GM10266 (cell line): ENCODE data around the gene ARF6.
"Not testable (repeated sequence)": the region's sequence is repeated elsewhere in the genome, so short reads cannot be mapped to it uniquely, and the experiment has no call there.

Experiments
- DNase-seq: peaks from one replicate; pipeline ENCODE4 v3.0.0; 2012; ENCODE audit errors: extremely low spot score
- TF ChIP-seq, protein P1 (sequence below): IDR thresholded peaks from 2 replicates; pipeline ENCODE4 v1.5.1; 2012; ENCODE audit warnings: mild to moderate bottlenecking, low read depth; ENCODE audit not compliant: control insufficient read depth, insufficient read depth; ENCODE audit errors: missing control alignments

Gene ARF6

DNA sequence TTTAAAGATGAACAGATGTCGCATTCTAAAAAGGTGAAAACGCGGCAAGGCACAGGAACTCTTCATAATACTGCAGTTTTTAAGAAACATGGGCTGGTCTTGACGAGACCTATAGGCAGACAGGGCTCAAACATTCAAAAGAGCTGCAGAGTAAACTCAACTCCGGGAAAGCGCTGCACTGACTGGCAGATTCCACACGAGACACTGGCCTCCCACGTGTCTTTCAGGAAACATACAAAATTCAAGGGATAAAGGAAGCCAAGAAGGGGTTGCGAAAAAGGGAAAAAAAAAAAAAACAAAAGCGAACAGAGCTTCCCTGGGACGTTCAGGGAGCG lies 614 bp upstream of the ARF6 start:
- peak; percentile 74 for DNase-seq
- TF ChIP-seq, protein P1, sequence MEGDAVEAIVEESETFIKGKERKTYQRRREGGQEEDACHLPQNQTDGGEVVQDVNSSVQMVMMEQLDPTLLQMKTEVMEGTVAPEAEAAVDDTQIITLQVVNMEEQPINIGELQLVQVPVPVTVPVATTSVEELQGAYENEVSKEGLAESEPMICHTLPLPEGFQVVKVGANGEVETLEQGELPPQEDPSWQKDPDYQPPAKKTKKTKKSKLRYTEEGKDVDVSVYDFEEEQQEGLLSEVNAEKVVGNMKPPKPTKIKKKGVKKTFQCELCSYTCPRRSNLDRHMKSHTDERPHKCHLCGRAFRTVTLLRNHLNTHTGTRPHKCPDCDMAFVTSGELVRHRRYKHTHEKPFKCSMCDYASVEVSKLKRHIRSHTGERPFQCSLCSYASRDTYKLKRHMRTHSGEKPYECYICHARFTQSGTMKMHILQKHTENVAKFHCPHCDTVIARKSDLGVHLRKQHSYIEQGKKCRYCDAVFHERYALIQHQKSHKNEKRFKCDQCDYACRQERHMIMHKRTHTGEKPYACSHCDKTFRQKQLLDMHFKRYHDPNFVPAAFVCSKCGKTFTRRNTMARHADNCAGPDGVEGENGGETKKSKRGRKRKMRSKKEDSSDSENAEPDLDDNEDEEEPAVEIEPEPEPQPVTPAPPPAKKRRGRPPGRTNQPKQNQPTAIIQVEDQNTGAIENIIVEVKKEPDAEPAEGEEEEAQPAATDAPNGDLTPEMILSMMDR, result no peak

DNA sequence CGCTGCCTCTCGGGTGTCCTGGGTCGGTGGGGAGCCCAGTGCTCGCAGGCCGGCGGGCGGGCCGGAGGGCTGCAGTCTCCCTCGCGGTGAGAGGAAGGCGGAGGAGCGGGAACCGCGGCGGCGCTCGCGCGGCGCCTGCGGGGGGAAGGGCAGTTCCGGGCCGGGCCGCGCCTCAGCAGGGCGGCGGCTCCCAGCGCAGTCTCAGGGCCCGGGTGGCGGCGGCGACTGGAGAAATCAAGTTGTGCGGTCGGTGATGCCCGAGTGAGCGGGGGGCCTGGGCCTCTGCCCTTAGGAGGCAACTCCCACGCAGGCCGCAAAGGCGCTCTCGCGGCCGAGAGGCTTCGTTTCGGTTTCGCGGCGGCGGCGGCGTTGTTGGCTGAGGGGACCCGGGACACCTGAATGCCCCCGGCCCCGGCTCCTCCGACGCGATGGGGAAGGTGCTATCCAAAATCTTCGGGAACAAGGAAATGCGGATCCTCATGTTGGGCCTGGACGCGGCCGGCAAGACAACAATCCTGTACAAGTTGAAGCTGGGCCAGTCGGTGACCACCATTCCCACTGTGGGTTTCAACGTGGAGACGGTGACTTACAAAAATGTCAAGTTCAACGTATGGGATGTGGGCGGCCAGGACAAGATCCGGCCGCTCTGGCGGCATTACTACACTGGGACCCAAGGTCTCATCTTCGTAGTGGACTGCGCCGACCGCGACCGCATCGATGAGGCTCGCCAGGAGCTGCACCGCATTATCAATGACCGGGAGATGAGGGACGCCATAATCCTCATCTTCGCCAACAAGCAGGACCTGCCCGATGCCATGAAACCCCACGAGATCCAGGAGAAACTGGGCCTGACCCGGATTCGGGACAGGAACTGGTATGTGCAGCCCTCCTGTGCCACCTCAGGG lies 679 bp downstream of the ARF6 start:
- TF ChIP-seq, protein P1, result no peak
- peak; percentile 71 for DNase-seq

DNA sequence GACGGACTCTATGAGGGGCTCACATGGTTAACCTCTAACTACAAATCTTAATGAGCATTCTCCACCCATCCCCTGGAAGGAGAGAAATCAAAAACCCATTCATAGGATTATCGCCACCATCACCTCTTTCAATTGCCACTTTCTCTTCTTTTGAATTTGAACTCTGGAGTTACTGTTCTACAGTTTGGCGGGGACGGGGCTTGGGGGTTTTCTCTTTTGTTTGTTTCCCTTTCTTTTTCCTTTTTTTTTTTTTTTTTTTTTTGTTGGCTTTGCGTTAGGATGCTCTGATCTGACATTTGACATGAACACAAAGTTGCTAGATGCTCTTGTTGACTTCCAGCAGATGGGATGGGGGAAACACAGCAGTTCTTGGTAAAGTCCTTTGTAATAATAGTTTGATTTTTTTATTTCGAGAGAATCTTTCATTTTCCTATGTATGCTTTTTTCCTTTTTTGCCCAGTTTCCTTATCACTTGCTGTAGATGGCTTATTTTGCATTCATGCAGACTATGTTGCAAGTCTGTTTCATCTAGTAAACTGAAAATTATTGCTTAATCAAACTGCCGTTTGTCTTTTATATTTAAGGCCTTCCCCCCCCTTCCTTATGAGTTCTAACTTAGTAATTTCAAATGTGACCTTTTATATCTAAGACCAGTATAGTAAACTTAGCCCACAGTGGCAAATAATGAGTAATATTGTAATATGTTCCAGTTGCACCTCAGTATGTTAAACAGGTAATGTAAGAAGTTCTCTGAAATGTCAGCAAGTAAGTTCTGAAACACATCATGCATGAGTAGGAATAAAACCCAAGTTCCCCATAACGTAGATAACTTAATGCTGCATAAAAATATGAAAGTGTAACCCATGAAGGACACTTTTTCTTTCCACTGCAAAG lies 1.6 kb downstream of the ARF6 start:
- not testable (repeated sequence) for DNase-seq

DNA sequence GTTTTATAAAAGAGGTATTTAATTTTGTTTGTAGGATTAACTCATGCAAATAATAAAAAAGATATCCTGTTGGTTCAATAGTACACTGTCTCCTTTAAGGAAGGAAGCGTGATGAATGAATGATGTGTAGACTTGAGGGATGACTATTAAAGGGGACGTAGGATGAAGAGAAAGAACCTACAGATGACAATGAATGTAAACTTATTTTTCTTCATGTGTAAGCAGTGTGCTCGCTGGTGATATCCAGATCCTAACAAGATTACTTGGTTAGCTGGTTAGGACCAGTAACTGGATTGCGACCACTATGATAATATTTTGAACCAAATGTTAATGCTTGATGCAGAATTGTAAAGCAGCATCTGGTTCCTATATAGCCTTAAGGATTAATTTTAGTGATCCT lies 2.6 kb downstream of the ARF6 start:
- TF ChIP-seq, protein P1, result no peak
- no peak for DNase-seq

DNA sequence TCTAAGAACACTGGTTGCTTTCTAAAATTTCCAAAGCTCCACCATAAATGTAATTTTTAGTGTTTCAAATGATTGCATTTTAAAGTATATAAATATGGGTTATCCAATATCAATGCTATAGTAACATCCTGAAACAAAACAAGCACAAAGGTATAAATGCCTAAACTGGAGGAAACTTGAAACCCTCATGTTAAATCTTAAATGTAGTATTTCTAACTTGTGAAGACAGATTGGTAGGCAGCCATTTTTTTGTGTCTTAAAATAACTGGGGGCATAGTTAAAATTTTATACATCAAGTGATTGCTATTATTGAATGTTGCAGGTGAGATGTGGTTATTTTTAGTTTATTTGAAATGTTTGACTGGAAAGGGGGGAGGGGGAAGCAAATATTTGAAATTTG lies 3.4 kb downstream of the ARF6 start:
- DNase-seq, result not testable (repeated sequence)

DNA sequence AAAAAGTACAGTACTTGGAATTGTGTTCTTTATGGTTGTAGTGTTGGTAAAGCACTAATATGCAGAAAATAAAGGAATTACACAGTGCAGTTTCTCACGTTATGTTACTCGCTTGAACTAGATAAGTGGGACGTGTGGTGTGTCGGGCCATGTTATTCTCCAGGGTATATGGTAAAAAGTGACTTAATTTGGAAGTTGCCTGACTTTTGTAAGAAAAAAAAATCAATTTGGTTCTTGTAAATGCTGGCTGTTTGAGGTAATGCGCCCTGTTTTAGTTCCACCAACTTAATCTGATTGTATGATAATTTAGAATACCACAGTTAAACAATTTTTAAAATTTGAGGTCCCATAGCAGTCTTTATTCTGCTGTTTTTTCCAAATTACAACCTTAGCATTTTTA lies 4.1 kb downstream of the ARF6 start:
- TF ChIP-seq, protein P1, result no peak
- no peak for DNase-seq

DNA sequence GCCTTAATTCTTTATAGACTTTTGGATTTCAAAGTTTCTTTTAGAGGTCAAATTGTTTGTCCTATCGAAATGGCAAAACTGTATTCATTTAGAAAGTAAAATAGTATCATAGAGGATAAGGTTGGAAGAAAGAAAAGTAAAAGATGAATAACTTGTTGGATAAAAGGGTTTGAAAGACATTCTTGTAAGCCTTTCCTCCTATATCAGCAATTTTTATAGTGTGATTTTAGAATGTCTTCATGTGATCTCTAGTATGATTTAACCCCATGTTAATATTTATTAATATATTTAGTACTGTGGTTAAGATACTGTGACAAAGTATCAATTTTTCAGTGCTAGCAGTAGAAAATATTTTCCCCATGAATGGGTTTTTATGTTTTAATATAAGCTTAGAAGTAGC lies 4.5 kb downstream of the ARF6 start:
- TF ChIP-seq, protein P1, result no peak

DNA sequence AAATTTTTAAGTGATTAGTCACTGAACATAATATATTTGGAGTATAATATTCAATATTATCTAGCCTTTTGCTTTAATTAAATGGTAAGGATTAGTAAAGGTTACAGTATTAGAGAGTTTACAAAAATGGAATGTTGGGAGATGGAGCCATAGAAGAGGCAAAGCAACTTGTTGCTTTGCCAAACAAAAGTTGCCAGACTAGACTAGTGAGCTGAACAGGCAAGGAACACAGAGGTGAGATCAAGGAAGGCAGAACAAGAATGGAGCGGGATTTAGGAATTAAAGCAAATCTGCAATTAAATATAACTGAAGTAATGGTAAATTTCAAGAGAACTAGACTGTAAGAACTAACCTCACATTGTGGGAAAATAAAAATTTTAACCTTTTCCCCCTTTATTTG lies 5.1 kb downstream of the ARF6 start:
- DNase-seq, result no peak
- TF ChIP-seq, protein P1, result no peak

More for the DNA sequence above, 4.5 kb downstream of the ARF6 start:
- no peak for DNase-seq
